ENCODE results near the gene MEGF11. TPM values are rescaled to one million over a fixed set of nuclear protein-coding genes. Genes with fewer than 3 reads are reported as not detected.

The MEGF11 gene
- total RNA-seq, 1 experiment from 2014 or later = 0.09 TPM

DNA sequence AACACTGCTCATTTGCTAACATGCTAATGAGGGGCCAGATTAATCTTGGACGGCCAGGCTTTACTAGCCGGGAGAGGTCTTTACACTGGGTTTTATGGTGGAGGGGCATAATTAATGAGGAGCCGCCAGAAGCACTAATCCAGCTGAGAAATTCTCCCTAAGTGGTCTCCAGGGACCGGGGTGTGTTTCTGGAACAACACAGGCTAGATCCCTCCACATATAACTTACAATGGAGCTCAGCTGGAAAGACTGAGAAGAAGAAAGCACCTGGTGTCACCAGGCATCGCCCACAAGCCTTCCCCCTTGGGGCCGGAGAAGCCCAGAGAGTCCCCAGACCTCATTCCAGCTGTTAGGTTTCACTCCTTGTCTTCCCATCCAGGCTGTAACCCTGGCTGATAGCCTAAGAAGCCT lies 127.5 kb downstream of the MEGF11 start:
- no peak for DNase-seq
- no peak for TF ChIP-seq CTCF (IDR thresholded peaks at IDR 0.05; ENCODE audit: unreplicated experiment)
- Mint-ChIP-seq H3K9me3 (ENCODE audit: low read depth, unreplicated experiment) (no peaks in the 10 kb centered on the region), H3K27me3 (ENCODE audit: unreplicated experiment) (peaks cover 25% of the 10 kb centered on the region), H3K36me3 (ENCODE audit: insufficient read depth, unreplicated experiment) (no peaks in the 10 kb centered on the region), H3K4me3 (ENCODE audit: low read depth, unreplicated experiment) (no peak overlapping the region), H3K27ac (ENCODE audit: unreplicated experiment) (no peak overlapping the region), H3K4me1 (ENCODE audit: low read depth, unreplicated experiment) (peaks cover 30% of the 10 kb centered on the region)
- no TSS peak for BruUV-seq (replicated peaks)
- intact Hi-C loops (cut with micrococcal nuclease; ENCODE audit: unreplicated experiment) = no loop called here
- CTCF ChIA-PET = no interaction called here

DNA sequence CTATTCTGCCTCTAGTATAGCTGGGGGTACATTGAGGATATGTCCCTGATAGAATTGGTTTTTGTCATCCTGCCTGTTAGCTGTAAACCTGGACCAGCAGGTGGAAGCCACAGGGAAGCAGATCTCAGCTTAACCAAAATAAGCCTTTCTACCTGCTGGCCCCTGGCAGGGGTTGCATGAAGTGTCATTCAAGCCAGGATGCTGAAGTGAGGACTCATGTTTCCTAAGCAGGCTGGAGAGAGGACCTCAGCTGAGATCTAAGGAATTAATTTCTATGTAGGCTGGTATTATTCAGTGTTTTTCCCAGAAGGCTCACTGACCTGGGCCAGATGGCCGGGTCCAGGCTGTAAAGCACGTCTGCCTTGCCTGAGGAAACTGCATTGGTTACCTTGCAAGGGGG lies 128.9 kb downstream of the MEGF11 start:
- CTCF ChIA-PET = interaction anchor here (1.0 to 1.3 kb wide), 3 partner anchors 14 to 45 kb away, joined by 3 read pairs; no protein-coding TSS in a partner anchor
- Mint-ChIP-seq H3K27ac (ENCODE audit: unreplicated experiment) (no peak overlapping the region), H3K9me3 (ENCODE audit: low read depth, unreplicated experiment) (no peaks in the 10 kb centered on the region), H3K4me3 (ENCODE audit: low read depth, unreplicated experiment) (no peak overlapping the region), H3K27me3 (ENCODE audit: unreplicated experiment) (peaks cover 25% of the 10 kb centered on the region), H3K4me1 (ENCODE audit: low read depth, unreplicated experiment) (peaks cover 16% of the 10 kb centered on the region), H3K36me3 (ENCODE audit: insufficient read depth, unreplicated experiment) (no peaks in the 10 kb centered on the region)
- intact Hi-C loops (cut with micrococcal nuclease; ENCODE audit: unreplicated experiment) = no loop called here
- no TSS peak for BruUV-seq (replicated peaks)
- DNase-seq = no peak
- no peak for TF ChIP-seq CTCF (IDR thresholded peaks at IDR 0.05; ENCODE audit: unreplicated experiment)

- no peaks in the 10 kb centered on the region for H3K9me3 Mint-ChIP-seq (ENCODE audit: low read depth, unreplicated experiment)
- H3K27me3 Mint-ChIP-seq (ENCODE audit: unreplicated experiment) = peaks cover 33% of the 10 kb centered on the region
- CTCF ChIA-PET = interaction anchor here (1.0 to 1.3 kb wide), 2 partner anchors 16 to 46 kb away, joined by 3 read pairs; no protein-coding TSS in a partner anchor
- DNase-seq = no peak
- H3K27ac Mint-ChIP-seq (ENCODE audit: unreplicated experiment) = no peak overlapping the region
- TF ChIP-seq CTCF (IDR thresholded peaks at IDR 0.05; ENCODE audit: unreplicated experiment) = no peak
- no peak overlapping the region for H3K4me3 Mint-ChIP-seq (ENCODE audit: low read depth, unreplicated experiment)
- H3K4me1 Mint-ChIP-seq (ENCODE audit: low read depth, unreplicated experiment) = peaks cover 8% of the 10 kb centered on the region
- H3K36me3 Mint-ChIP-seq (ENCODE audit: insufficient read depth, unreplicated experiment) = no peaks in the 10 kb centered on the region
- intact Hi-C loops (cut with micrococcal nuclease; ENCODE audit: unreplicated experiment) = no loop called here
- no TSS peak for BruUV-seq (replicated peaks)
These were observed 129.8 kb downstream of the MEGF11 start for GRCh38 chr15:66123799-66124198.

GRCh38 chr15:66120422-66120821 lies 133.1 kb downstream of the MEGF11 start:
- BruUV-seq (replicated peaks) = no TSS peak
- DNase-seq = no peak
- intact Hi-C loops (cut with micrococcal nuclease; ENCODE audit: unreplicated experiment) = no loop called here
- CTCF ChIA-PET = interaction anchor here (1.2 kb wide), 1 partner anchor 11 kb away, joined by 3 read pairs; no protein-coding TSS in a partner anchor
- TF ChIP-seq CTCF (IDR thresholded peaks at IDR 0.05; ENCODE audit: unreplicated experiment) = no peak
- H3K4me3 Mint-ChIP-seq (ENCODE audit: low read depth, unreplicated experiment) = no peak overlapping the region
- H3K36me3 Mint-ChIP-seq (ENCODE audit: insufficient read depth, unreplicated experiment) = no peaks in the 10 kb centered on the region
- H3K4me1 Mint-ChIP-seq (ENCODE audit: low read depth, unreplicated experiment) = no peaks in the 10 kb centered on the region
- no peaks in the 10 kb centered on the region for H3K9me3 Mint-ChIP-seq (ENCODE audit: low read depth, unreplicated experiment)
- H3K27ac Mint-ChIP-seq (ENCODE audit: unreplicated experiment) = no peak overlapping the region
- peaks cover 63% of the 10 kb centered on the region for H3K27me3 Mint-ChIP-seq (ENCODE audit: unreplicated experiment)
